HPDE6-E6E7 (cell line): ENCODE results near the gene ARHGAP26.

Source experiments
- DNase-seq: peaks from one replicate; pipeline ENCODE4 v3.0.0; 2011; ENCODE audit warnings: missing footprints; ENCODE audit errors: extremely low spot score

The ARHGAP26 gene

DNA sequence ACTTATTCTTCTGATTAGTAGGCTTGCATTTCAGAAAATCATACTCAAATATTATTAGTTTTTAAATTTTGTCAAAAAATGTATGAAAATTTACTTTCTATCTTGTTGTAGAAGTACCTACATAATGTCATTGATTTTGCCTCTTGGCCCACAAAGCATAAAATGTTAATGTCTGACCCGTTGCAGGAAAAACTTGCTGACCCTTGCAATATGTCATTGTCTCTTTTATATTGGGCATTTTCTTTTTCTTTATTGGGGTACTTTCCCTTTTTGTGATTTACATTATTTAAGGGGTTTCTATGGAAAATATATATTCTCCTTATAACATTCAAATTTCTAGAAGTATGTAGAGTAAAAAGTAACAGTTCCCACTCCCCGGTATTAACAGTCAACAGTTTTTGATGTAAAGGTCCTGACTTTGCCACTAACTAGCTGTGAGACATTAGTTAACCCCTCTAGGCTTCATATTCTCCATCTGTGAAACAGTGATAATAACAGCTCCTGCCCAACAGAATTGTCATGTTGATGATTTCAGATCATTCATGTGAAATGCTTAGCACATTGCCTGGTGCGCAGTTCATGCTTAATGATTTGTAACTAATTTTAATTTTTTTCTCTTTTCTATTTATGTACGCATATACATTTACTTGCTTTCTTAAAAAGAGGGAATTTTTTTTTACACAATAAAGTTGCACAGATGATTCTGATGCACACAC, 243.2 kb downstream of the ARHGAP26 start:
- no peak for DNase-seq

DNA sequence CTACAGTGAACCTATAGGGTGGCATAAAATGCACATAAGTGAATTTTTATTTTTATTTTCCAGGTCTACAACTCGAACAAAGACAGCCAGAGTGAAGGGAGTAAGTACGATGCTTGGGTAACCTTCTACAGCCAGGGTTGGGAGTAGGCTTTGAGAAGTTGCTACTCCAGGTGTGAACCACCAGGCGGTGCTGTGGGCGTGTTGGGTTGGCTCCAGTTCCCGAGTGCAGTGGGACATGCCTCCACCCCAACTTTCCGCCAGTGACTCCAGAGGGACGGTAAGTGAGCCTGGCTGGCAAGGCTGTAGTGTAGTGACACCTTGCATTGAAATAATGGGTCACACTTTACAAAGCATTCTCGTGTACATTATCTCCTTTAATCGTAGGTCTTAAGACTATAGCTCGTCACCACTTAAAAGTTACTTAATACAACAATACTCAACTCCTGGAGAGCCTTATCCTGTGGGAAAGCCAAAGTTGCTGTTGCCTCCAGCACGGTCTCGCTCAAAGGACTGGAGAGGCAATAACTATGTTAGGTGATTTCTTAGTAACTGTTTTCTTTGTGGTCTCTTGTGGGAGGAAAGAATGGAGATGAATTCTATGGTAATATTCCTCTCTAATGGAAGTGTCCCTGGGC, 244.0 kb downstream of the ARHGAP26 start:
- DNase-seq: peak; percentile 25

DNA sequence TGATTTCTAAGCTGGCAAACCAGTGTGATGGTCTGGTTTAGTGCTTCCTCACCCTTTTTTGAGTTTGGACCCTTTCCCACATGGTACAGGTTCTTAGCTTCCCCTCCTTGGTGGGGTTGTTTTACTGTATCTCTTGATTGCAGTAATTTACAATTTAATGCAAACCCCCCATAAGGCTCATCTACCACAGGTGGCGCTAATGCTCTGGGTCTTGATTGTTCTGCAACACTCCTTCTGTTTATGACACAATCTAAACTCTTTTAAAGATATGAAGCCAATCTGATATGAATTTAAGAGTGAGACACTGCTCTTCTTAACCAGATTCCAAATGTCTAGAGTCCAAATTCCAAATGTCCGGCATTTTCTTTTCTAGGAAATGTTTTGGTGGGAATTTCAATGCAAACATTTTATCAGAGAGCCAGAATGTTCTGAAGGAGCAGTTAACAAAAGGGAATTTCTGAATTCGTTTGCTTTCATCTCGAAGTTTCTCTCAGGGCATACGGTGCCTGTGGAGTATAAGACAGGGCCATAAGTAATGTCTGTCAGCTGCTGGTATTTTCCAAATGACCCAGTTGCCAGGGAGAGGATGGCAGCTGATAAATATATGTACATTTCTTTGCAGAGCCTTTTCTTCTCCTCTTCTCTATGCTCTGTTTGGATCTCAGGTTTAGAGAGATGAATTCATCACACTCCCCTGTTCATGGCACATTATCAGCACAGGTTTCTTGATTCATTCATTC, 246.8 kb downstream of the ARHGAP26 start:
- DNase-seq: peak; percentile 31

DNA sequence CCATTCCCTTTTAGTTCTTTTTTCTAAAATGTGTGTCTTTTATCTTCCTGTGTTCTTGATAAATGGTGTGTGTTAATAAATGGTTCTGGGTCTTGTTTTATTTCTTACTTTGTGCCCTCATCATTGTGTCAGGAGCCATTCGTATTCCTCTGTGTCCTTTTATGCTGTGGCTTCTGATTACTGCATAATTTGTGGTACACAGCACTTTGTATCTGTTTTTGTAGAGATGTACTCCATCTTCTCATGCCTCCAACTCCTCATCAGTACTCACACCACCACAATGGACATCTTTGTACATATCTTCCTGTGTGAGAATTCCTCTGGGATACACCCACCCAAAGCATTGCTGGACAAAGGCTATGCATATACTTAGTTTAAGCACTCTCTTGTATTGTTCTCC, 247.4 kb downstream of the ARHGAP26 start:
- no peak for DNase-seq

DNA sequence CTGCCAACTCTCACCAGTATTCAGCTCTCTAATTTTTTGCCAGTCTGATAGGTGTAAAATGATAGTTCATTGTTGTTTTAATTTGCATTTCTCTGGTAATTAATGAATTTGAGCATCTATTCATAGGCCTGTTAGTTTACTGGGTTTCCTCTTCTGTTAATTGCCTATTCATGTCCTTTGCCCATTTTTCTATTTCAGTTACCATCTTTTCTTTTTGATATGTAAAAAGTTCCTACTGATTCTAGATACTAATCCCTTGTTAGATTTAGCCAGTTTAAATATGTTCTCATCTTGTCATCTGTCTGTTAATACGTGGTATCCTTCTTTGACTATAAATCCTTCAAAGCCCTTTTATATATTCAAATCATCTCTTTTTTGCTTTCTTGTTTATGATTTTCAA, 247.8 kb downstream of the ARHGAP26 start:
- DNase-seq: no peak

DNA sequence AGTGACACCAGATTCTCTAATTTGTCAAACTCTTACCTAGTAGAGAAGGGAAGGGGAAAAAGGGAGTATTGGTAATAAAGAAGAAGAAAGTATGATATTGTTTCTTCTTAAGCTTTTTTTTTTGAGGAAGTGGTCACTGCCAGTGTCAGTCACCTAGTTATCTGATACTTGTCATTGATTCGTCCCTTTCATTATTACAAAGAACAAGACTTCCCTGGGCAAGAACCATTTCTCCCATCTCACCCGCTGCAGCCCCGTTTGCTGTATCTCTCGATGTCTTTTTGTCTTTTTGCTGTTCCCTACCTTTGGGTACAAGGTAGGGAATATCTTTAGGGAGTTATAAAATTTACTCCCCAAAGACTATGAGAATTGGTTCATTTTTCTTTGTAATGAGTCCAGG, 249.0 kb downstream of the ARHGAP26 start:
- DNase-seq: no peak

DNA sequence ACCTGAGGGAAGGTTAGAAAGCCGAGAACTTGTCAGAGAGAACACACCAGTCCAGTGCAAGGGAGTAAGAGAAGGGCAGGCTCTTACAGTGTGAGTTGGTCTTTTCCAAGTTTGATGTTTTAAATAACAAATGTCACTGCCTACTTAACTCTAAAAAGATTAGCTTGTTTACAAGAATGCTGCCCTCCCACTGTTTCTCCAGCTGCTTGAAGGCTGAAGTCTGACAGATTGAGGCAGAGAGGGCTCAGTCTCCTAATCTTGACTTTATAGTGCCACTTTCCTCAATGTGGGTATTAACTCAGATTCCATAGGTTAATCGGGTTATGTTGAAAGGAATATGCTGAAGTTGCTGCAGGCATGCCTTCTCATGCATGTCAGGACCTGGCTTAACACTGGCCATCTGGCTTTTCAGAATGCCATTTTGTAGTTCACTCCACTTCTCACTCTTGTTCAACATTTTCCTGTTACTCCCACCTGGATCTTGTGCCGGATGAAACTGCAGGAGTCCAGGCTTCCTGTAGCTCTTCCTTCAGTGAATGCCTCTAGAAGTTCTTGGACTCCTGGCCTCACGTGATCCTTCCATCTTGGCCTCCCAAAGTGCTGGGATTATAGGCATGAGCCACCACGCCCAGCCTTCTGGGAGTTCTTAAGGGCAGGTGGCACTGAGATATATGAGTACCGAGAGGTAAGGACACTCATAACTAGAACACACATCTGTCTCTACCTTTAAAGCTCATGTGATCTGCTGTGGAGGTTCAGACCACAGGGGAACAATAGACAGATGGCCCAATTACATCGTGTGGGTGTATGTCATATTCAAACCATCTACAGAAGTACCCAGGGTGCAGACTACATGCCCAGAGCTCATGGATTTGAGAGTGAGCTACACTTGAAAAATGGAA, 249.7 kb downstream of the ARHGAP26 start:
- DNase-seq: no peak

DNA sequence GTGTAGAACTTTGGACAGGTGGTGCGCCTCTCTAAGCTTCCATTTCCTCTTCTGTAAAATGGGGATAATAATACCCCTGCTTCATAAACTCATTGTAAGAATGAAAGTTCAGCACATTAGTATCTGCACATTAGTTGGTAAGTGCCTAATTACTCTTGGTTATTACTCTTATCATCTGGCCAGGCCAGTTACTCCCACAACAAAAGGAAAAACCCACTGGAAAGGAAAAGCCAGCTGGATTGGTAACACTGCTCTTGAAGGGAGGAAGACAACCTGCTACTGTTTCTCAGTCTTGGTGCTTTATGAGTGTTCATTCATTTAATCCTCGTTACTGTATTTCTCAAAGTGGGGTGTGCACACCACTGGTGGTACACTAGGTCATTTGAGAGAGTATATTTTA, 251.4 kb downstream of the ARHGAP26 start:
- DNase-seq: no peak

DNA sequence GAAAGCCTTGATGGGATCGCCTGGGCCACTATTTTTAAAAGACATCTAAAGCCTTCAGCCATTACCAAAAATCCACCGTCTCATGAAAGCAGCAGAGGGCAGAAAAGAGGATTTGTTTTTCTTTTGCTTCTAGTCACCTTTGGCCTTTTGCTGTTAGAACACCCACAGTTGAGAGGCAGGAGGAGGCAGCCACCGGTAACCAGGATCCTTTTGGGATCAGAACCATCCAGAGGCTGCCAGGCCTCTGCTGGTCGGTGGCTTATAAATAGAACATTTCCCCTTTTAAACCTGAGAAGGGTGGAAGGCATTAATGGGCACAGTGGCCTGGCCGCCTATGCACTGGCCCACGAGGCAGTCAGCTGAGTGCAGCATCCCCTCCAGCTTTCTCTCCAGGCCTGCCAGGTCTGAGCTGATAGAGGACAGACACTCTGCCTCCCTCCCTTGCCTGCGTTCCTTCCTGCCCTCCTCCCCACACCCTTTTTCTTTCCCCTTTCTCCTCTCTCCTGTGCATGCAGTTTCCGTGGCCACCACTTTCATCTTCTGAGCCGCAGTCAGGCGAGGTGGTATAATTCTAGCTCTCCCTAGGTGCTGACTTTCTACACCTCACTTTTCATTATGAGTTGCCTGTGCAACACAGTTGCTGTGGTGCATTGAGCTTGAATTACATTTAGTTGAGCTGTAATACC, 253.4 kb downstream of the ARHGAP26 start:
- DNase-seq: no peak

DNA sequence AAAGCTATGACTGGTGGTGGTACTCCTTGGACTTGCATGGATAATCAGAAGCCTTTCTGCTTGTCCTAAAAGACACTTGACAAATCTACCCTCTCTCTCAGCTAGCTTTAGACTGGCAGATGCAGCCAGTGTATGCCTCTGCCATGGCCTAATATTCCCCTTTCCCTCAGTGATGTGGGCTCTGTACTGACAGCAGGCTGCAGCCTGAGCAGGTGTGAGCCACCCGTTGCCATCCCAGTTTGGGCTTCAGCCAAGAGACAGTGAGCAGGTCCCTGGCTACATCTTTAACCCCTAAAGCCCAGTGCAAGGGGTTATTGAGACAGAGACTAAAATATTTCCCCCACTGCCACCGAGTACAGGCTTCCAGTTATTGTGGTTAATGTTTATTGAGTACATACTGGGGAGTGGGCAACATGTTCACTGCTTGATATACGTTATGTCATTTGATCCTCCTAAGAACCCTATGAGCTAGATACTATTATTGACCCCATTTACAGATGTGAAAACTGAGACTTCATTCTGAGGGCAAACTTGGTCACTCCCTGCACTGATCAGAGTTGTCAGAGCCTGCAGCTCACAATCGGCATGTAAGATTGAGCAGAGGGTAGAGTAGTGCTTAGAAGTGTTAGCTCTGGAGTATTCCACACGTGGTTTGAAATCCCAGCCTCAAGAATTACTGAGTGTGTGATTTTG, 254.2 kb downstream of the ARHGAP26 start:
- no peak for DNase-seq

DNA sequence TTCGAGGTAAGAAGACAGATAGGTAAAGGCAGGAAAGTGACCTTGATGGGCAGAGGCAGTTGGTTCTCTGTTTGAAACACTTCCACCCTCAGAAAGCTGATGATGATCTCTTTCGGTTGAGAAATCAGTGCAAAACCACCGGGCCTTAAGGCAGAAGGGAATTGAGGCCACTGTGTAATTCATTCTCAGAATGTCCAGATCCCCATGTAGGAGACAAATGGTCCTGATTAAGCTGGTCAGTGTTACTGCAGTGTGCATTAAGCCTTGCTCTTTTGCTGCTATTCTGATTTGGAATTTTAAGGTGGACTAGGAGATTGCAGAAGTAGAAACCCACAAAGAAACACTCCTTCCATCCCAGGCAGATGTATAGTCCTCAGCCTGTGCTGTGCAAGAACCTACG, 255.2 kb downstream of the ARHGAP26 start:
- DNase-seq: no peak

DNA sequence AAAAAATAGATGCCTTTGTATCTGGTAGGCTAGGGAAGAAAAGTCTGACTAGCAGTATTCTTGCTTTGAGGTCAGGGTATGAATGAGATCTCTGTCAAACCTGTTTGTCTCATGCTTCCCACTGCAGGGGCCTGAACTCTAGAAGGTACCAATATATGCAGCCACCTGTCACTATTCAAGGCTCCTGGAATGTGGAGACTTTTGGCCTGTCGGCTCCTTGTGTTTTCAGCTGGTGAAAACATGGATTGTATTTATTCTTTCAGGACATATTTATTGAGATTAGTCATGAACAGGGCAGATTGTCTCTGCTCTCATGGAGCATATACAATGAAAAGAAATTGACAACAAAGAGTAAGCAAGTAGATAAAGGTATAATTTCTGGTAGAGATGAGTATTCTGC, 255.8 kb downstream of the ARHGAP26 start:
- no peak for DNase-seq

DNA sequence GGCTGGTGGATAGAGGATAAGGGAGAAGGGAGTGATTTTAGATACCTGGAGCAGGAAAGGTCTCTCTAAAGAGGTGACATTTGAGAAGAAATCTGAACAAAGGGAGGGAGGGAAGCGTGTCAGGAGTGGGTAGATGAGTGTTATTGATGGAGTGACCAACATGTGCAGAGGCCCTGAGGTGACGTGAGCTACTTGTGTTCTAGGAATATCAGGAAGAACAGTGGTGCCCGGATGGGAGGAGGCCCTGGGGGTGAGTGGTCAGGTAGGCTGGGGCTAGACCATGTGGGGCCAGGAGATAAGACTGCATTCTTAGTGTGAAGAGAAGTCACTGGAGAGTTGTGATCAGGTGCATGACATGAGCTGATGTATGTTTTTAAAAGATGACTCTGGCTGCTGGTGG, 256.2 kb downstream of the ARHGAP26 start:
- no peak for DNase-seq

DNA sequence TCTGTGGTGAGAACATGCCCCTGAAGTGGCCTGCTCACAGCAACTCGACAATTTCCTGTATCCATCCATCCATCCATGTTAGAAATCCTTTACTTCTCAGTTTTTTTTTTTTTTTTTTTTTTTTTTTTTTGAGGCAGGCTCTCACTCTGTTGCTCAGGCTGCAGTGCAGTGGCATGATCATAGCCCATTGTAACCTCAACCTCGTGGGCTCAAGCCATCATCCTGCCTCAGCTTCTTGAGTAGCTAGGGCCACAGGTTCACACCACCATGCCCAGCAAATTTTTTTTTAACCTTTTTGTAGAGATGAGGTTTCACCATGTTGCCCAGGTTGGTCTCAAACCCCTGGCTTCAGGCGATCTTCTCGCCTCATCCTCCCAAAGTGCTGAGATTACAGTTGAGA, 259.1 kb downstream of the ARHGAP26 start:
- no peak for DNase-seq

DNA sequence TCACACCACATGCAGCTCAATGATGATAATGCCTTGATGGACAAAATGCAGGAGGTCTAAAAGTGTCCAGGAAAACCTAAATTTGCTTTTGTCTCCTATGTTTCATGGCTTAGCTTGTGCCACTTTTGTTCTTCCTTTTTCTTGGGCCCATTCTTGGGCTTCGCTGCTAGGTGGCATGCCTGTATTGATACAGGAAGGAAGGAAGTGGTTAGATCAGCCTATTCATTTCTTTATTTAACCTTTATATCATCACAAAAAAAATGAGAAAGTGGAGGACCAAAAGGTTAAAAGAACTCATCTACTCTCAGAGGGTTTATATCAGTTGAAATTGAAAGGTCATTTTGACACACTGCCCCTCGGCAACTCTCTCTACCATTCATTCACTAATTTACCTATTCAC, 260.2 kb downstream of the ARHGAP26 start:
- DNase-seq: no peak

DNA sequence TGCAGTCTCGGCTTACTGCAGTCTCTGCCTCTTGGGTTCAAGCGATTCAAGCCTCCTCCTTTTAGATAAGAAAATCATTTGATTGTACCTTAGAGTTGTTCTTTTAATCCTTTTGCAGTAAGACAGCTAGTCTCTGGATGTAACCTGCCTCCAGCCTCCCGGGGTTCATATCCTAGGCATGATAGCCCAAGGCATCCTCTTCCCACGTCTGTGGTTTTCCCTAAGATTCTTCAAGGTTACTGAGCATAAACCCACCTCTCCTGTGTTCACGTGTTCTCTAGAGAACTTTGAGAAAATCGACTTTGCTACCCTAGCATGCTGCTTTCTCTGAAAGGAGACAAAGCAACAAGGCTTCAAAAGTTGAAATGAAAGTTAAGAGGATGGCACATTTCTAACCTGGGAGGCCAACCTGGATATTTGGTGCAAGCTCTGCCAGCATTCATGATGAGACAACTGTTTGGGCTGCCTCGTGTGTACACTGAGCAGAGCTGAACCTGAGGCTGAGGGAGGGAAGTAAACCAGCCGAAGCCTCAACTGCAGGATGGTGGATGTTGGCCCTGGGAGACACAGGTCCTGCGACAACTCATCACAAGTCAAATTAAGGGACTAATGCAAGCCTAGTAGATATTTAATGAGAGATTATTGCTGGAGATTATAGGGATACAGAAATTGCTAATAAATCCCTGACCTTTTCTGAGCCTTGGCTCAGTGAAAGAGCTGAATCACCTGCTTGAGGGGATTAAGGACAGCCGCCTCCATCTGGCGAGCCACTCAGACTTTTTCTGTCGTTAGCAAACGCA, 261.8 kb downstream of the ARHGAP26 start:
- DNase-seq: no peak

DNA sequence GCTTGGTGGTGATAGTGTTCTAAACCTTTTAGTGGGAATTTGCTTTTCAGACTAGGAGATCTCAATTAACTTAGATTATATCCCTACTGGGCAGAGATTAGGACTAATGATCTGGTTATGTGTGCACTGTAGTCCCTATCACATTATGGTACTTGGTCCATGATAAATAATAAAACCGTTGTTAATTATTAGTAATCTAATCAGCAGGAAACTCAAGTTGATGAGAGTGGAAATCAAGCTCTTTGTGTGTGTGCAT, 262.3 kb downstream of the ARHGAP26 start:
- DNase-seq: no peak

DNA sequence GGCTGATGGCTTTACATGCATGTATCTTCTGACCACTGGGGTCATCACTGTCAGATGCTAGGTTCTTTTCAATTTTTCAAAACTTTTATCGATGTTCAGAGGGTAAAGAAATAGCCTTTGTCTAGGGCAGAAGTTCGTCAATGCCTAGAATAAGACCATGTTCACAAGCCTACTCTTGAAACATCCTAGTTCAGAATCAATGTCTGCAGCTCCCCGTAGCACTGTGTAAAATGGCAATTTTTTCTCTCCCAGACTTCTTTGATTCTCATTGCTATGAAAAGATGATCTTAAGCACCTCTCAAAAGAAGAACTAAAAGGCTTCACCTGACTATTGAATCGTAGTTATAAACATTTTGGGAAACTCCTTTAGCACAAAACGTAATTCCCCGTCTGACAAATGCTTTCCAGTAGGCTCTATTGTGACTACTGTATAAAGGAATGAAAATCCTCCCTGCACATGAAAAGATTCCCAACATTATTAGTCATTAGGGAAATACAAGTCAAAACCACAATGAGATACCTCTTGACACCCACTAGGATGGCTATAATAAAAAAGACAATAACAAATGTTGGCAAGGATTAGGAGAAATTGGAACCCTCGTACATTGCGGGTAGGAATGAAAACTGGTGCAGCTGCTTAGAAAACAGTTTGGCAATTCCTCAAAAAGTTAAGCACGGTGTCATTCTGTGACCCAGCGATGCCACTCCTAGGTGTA, 263.5 kb downstream of the ARHGAP26 start:
- DNase-seq: peak; percentile 57

DNA sequence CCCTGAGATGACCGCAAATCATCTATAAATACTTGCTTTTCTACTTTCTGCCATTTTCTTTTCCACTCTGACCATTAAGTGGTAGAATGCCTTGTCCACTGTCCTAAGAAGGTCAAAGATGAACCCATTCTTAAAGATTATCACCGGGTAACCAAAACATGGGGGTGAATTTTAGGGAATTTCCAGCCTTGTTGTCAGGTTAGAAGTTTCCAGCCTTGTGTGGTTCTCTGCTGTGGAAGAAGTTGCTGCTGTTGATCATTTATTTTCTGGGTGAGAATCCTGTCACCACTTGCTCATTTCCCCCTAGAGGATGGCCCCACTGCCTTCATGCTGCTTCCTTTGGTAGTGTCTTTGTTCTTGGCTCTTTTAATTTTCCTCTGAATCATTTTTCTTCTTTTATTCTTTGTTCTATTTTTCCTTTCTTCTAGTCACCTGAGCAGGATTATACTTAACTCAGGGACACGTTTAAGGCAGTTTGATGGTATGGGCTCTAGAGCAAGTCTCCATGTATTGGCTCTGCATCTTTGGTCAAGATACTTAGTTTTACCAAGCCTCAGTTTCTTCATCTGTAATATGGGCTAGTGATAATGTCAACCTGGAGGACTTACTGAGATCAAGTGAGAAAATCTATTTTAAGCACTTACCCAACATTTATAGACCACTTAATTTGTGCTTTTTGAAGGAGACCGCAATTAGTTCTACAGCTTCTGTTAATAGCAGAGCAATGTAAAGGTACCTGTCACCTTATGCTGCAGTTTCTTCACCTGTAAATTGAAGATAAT, 266.2 kb downstream of the ARHGAP26 start:
- DNase-seq: no peak
